Panc1 (cell line): Measurements from ENCODE around the gene SGSH. TPM values are rescaled to one million over a fixed set of nuclear protein-coding genes. Genes with fewer than 3 reads are reported as not detected.

Source experiments
- ATAC-seq: fragments of 200-7000 bp; cut with Tn5 transposase; 2 replicates; pipeline ENCODE4 v1.9.1; 2020; ENCODE audit warnings: mild to moderate bottlenecking, moderate library complexity
- BruUV-seq: library from RNA; stranded (reverse); fragments of 400-500 nt; replicated peaks from 2 replicates; lab custom pipeline; 2021; lab: Mats Ljungman, UMichigan
- CTCF ChIA-PET: fragments of 300-600 bp; sonication (Branson Sonifier 250); formaldehyde crosslinking; loops from one replicate; lab custom pipeline; 2022; ENCODE audit warnings: antibody characterized with exemption; lab: Charles Lee
- POLR2A ChIA-PET: fragments of 300-600 bp; sonication (Branson Sonifier 250); formaldehyde crosslinking; loops from one replicate; lab custom pipeline; 2022; ENCODE audit warnings: antibody characterized with exemption; lab: Charles Lee
- DNase-seq: peaks from one replicate; pipeline ENCODE4 v3.0.0-alpha.2; 2010; ENCODE audit warnings: low read depth, low spot score
- H3K27ac ChIP-seq: 2 replicates; pipeline ENCODE4 v1.5.1; 2011; ENCODE audit warnings: mild to moderate bottlenecking, low read length, inconsistent platforms
- H3K27me3 ChIP-seq: fragments of 200-500 bp; sonication (Bioruptor generic); 2 replicates; pipeline ENCODE4 v1.6.0; 2014; ENCODE audit warnings: low read length, inconsistent platforms; ENCODE audit not compliant: control insufficient read depth, insufficient read depth
- H3K36me3 ChIP-seq: fragments of 200-500 bp; sonication (Bioruptor generic); 2 replicates; pipeline ENCODE4 v1.5.1; 2014; ENCODE audit warnings: inconsistent platforms, mild to moderate bottlenecking, low read length, moderate library complexity; ENCODE audit not compliant: control insufficient read depth, insufficient read depth
- H3K4me1 ChIP-seq: 2 replicates; pipeline ENCODE4 v1.5.1; 2011; ENCODE audit warnings: inconsistent platforms, mild to moderate bottlenecking, low read length, moderate library complexity; ENCODE audit not compliant: control insufficient read depth, insufficient read depth
- H3K4me3 ChIP-seq, 2 experiments: 2 replicates each; pipeline ENCODE4 v1.5.1; 2011 to 2012; ENCODE audit warnings: low read depth in 2 of 2, low read length in 2 of 2, mild to moderate bottlenecking in 2 of 2, inconsistent platforms in 1 of 2, moderate library complexity in 1 of 2
- H3K9me3 ChIP-seq: fragments of 200-500 bp; sonication (Bioruptor generic); 2 replicates; pipeline ENCODE4 v1.5.1; 2014; ENCODE audit warnings: low read depth, mild to moderate bottlenecking, inconsistent platforms, low read length, moderate library complexity; ENCODE audit not compliant: control insufficient read depth, insufficient read depth
- POLR2AphosphoS5 ChIP-seq: IDR thresholded peaks from 2 replicates; pipeline ENCODE4 v1.6.1; 2012; ENCODE audit warnings: mild to moderate bottlenecking, low read depth, low read length, moderate library complexity
- SIN3A ChIP-seq: IDR thresholded peaks from 2 replicates; pipeline ENCODE4 v1.6.1; 2012; ENCODE audit warnings: low read depth, mild to moderate bottlenecking, low read length, moderate library complexity, borderline replicate concordance; ENCODE audit not compliant: insufficient read depth
- TCF7L2 ChIP-seq: IDR thresholded peaks from 2 replicates; pipeline ENCODE4 v1.6.1; 2011; ENCODE audit warnings: mild to moderate bottlenecking, low read depth, low read length, inconsistent platforms
- in situ Hi-C: cut with HindIII; loops from 2 replicates; pipeline ENCODE4 v1.10.0; 2016; ENCODE audit warnings: low sequenced_read_pairs, low pct_unique_long_range_greater_than_20kb
- intact Hi-C: fragments of 100-400 bp; cut with micrococcal nuclease; formaldehyde crosslinking; loops from one replicate; pipeline ENCODE4 v1.10.0; 2022; ENCODE audit not compliant: unreplicated experiment
- total RNA-seq: library from RNA; stranded (reverse); gene quantifications from one replicate; pipeline ENCODE4 v1.2.1, GENCODE V29; 2021; ENCODE audit not compliant: unreplicated experiment
- TF ChIP-seq, protein P1 (sequence below), 2 experiments: IDR thresholded peaks; 2 replicates each; pipeline ENCODE4 v1.6.1; 2011 to 2012; ENCODE audit warnings: low read depth in 2 of 2, control low read depth in 1 of 2, low read length in 1 of 2, mild to moderate bottlenecking in 1 of 2, moderate library complexity in 1 of 2; ENCODE audit not compliant: insufficient read depth in 1 of 2
- TF ChIP-seq, protein P2 (sequence below): fragments of 450-650 bp; IDR thresholded peaks from 2 replicates; pipeline ENCODE4 v1.5.1; 2017; ENCODE audit warnings: mild to moderate bottlenecking

The SGSH gene
- total RNA-seq, 1 experiment from 2014 or later: 70.2 TPM

- Histone ChIP-seq H3K27me3 (no peaks in the 10 kb centered on the region), H3K36me3 (no peaks in the 10 kb centered on the region), H3K4me3 (no peak overlapping the region), H3K9me3 (no peaks in the 10 kb centered on the region), H3K27ac (no peak overlapping the region), H3K4me1 (0 out of 2 replicates have a peak, but pooled peaks cover 6% of the 10 kb centered on the region)
- TF ChIP-seq, protein P1, sequence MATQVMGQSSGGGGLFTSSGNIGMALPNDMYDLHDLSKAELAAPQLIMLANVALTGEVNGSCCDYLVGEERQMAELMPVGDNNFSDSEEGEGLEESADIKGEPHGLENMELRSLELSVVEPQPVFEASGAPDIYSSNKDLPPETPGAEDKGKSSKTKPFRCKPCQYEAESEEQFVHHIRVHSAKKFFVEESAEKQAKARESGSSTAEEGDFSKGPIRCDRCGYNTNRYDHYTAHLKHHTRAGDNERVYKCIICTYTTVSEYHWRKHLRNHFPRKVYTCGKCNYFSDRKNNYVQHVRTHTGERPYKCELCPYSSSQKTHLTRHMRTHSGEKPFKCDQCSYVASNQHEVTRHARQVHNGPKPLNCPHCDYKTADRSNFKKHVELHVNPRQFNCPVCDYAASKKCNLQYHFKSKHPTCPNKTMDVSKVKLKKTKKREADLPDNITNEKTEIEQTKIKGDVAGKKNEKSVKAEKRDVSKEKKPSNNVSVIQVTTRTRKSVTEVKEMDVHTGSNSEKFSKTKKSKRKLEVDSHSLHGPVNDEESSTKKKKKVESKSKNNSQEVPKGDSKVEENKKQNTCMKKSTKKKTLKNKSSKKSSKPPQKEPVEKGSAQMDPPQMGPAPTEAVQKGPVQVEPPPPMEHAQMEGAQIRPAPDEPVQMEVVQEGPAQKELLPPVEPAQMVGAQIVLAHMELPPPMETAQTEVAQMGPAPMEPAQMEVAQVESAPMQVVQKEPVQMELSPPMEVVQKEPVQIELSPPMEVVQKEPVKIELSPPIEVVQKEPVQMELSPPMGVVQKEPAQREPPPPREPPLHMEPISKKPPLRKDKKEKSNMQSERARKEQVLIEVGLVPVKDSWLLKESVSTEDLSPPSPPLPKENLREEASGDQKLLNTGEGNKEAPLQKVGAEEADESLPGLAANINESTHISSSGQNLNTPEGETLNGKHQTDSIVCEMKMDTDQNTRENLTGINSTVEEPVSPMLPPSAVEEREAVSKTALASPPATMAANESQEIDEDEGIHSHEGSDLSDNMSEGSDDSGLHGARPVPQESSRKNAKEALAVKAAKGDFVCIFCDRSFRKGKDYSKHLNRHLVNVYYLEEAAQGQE (IDR thresholded peaks at IDR 0.05; ENCODE audit: insufficient read depth in 1 of 2, low read depth in 2 of 2, low read length in 1 of 2): no peak
- ChIA-PET CTCF (interaction anchor here (0.8 kb wide), 1 partner anchor 66 kb away, joined by 3 read pairs; no protein-coding TSS in a partner anchor), POLR2A (no interaction called here)
- ATAC-seq (no peak), DNase-seq (no peak)
- intact Hi-C loops: no loop called here
- in situ Hi-C loops: no loop called here
- BruUV-seq: no TSS peak
Measured at GRCh38 chr17:80195141-80195540, 25.0 kb downstream of the SGSH start.

DNA sequence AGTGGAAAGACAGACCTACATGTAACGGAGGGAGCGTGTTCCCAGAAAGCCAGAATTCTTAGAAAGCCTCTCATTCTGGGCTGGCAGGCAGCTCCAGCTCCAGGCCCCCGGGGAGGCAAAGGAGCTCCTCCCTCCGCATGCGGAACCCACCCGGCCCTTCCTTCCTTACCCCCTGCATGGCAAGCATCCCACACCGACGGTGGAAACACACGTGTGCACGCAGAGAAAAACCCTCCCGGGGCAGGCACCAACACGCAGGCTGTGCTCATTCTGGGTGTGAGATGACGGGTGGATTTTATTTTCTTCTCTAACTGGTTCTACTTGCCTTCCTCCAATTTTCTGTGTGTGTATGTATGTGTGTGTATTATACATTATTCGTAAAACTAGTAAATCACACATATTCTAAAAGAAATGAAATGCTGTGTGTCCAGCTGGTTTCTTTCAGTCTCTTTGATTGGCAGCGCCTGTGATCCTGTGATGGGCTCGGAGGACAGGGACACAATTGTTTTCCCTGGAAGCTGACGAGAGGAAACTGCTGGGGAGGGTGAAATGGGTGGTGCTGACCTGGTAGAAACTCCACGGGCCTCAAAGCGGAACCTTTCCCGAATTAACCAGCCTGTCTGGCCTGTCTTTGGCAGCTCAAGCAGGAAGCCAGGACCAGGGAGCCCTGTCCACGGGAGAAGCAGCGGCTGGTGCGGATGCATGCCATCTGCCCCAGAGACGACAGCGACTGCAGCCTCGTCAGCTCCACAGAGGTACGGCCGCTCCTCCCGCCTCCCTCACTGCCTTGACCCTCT, 28.1 kb downstream of the SGSH start:
- ATAC-seq: no peak
- no peak for TF ChIP-seq TCF7L2
- no peak for TF ChIP-seq POLR2AphosphoS5
- TF ChIP-seq SIN3A: no peak
- TF ChIP-seq, protein P1 (IDR thresholded peaks at IDR 0.05; ENCODE audit: insufficient read depth in 1 of 2, low read depth in 2 of 2, low read length in 1 of 2): no peak
- TF ChIP-seq, protein P2, sequence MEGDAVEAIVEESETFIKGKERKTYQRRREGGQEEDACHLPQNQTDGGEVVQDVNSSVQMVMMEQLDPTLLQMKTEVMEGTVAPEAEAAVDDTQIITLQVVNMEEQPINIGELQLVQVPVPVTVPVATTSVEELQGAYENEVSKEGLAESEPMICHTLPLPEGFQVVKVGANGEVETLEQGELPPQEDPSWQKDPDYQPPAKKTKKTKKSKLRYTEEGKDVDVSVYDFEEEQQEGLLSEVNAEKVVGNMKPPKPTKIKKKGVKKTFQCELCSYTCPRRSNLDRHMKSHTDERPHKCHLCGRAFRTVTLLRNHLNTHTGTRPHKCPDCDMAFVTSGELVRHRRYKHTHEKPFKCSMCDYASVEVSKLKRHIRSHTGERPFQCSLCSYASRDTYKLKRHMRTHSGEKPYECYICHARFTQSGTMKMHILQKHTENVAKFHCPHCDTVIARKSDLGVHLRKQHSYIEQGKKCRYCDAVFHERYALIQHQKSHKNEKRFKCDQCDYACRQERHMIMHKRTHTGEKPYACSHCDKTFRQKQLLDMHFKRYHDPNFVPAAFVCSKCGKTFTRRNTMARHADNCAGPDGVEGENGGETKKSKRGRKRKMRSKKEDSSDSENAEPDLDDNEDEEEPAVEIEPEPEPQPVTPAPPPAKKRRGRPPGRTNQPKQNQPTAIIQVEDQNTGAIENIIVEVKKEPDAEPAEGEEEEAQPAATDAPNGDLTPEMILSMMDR: no peak
- no peak for DNase-seq
- Histone ChIP-seq H3K4me3 (no peak overlapping the region), H3K4me1 (no peaks in the 10 kb centered on the region; the same call in 1 of the 2 replicates), H3K9me3 (no peaks in the 10 kb centered on the region), H3K36me3 (no peaks in the 10 kb centered on the region), H3K27ac (no peak overlapping the region), H3K27me3 (no peaks in the 10 kb centered on the region)
- in situ Hi-C loops (no loop called here), intact Hi-C loops (no loop called here)
- ChIA-PET POLR2A (interaction anchor here (0.5 kb wide), 1 partner anchor 494 kb away, joined by 5 read pairs; no protein-coding TSS in a partner anchor), CTCF (no interaction called here)
- BruUV-seq: no TSS peak
